Endothelial cell of umbilical vein (primary cell): ENCODE measurements around the gene NFYC. TPM values are rescaled to one million over a fixed set of nuclear protein-coding genes. Genes with fewer than 3 reads are reported as not detected.

ENCODE experiments used
- BruUV-seq: library from RNA; stranded (reverse); fragments of 400-500 nt; replicated peaks from 2 replicates; lab custom pipeline; 2021; lab: Mats Ljungman, UMichigan
- CTCF ChIA-PET: fragments of 300-600, 350-600 bp; sonication (Branson Sonifier 250); formaldehyde crosslinking; loops from one replicate; lab custom pipeline; 2021; ENCODE audit warnings: antibody characterized with exemption, inconsistent platforms; lab: Charles Lee
- POLR2A ChIA-PET: fragments of 300-600, 350-600 bp; sonication (Branson Sonifier 250); formaldehyde crosslinking; loops from one replicate; lab custom pipeline; 2021; ENCODE audit warnings: antibody characterized with exemption, inconsistent platforms; lab: Charles Lee
- DNase-seq: peaks from one replicate; pipeline ENCODE4 v3.0.0-alpha.2; 2011; ENCODE audit warnings: low read depth, low spot score
- FAIRE-seq: peaks from 2 replicates; lab custom pipeline; 2011; peaks lifted over from hg19 to GRCh38; lab: Jason Lieb, UNC
- H2AFZ ChIP-seq: 2 replicates; pipeline ENCODE4 v1.6.0; 2012; ENCODE audit warnings: low read depth, low read length, control low read depth, inconsistent platforms
- H3K27ac ChIP-seq: 2 replicates; pipeline ENCODE4 v1.5.1; 2011; ENCODE audit warnings: low read depth, mild to moderate bottlenecking, control low read depth, low read length, moderate library complexity; ENCODE audit not compliant: insufficient read depth
- H3K27me3 ChIP-seq, 2 experiments: 2 replicates each; pipeline versions ENCODE4 v1.6.0 to v1.6.1; 2011; ENCODE audit warnings: low read length in 2 of 2, mixed read lengths in 1 of 2; ENCODE audit not compliant: control insufficient read depth in 2 of 2, insufficient read depth in 2 of 2
- H3K36me3 ChIP-seq, 2 experiments: 2 replicates in 1 of 2; 3 replicates in 1 of 2; pipeline ENCODE4 v1.5.1; 2011; ENCODE audit warnings: low read length in 2 of 2, mild to moderate bottlenecking in 1 of 2, moderate library complexity in 1 of 2; ENCODE audit not compliant: control insufficient read depth in 2 of 2, insufficient read depth in 2 of 2; ENCODE audit errors: extremely low read depth in 1 of 2
- H3K4me1 ChIP-seq: 3 replicates; pipeline ENCODE4 v1.5.1; 2011; ENCODE audit warnings: mild to moderate bottlenecking, low read length; ENCODE audit not compliant: control insufficient read depth, insufficient read depth; ENCODE audit errors: extremely low read depth
- H3K4me2 ChIP-seq: 2 replicates; pipeline ENCODE4 v1.6.1; 2011; ENCODE audit warnings: low read length, control low read depth, mixed read lengths; ENCODE audit not compliant: insufficient read depth
- H3K4me3 ChIP-seq, 3 experiments: fragments of 200-600 bp in 1 of 3; sonication (generic), shearing (Covaris generic) in 1 of 3; replicated peaks in 1 of 3; 2 replicates each; pipeline ENCODE4 v1.5.1; 2011 to 2016; ENCODE audit warnings: control low read depth in 3 of 3, low read length in 3 of 3, mild to moderate bottlenecking in 2 of 3, inconsistent platforms in 1 of 3, low read depth in 1 of 3, moderate library complexity in 1 of 3; ENCODE audit not compliant: insufficient read depth in 1 of 3
- H3K79me2 ChIP-seq: 2 replicates; pipeline ENCODE4 v1.6.0; 2012; ENCODE audit warnings: low read length, inconsistent platforms; ENCODE audit not compliant: control insufficient read depth, insufficient read depth
- H3K9ac ChIP-seq: replicated peaks from 2 replicates; pipeline ENCODE3; 2011; ENCODE audit warnings: low read length, control low read depth; ENCODE audit not compliant: insufficient read depth; ENCODE audit errors: extremely low read depth
- H3K9me1 ChIP-seq: replicated peaks from 3 replicates; pipeline ENCODE4 v1.6.0; 2011; ENCODE audit warnings: mild to moderate bottlenecking, low read length; ENCODE audit not compliant: control insufficient read depth, insufficient read depth; ENCODE audit errors: extremely low read depth
- H3K9me3 ChIP-seq: replicated peaks from 2 replicates; pipeline ENCODE4 v1.5.1; 2012; ENCODE audit warnings: low read length, inconsistent platforms; ENCODE audit not compliant: control insufficient read depth, insufficient read depth
- H4K20me1 ChIP-seq: replicated peaks from 2 replicates; pipeline ENCODE3; 2011; ENCODE audit warnings: mild to moderate bottlenecking, low read length; ENCODE audit not compliant: control insufficient read depth, insufficient read depth; ENCODE audit errors: extremely low read depth
- CTCF ChIP-seq, 2 donors: IDR thresholded peaks; 1 replicate in 1 of 2; 2 replicates in 1 of 2; pipeline ENCODE4 v1.5.1; 2011; ENCODE audit warnings: low read length in 2 of 2, mild to moderate bottlenecking in 2 of 2, moderate library complexity in 2 of 2, control low read depth in 1 of 2, inconsistent platforms in 1 of 2, low read depth in 1 of 2; ENCODE audit not compliant: insufficient read depth in 1 of 2; ENCODE audit errors: extremely low read depth in 1 of 2
- EZH2 ChIP-seq: IDR thresholded peaks from 2 replicates; pipeline ENCODE4 v1.6.1; 2012; ENCODE audit warnings: borderline replicate concordance, low read depth, mild to moderate bottlenecking, moderate library complexity, low read length, inconsistent platforms; ENCODE audit not compliant: severe bottlenecking
- FOS ChIP-seq: IDR thresholded peaks from 2 replicates; pipeline ENCODE4 v1.6.1; 2011; ENCODE audit warnings: mild to moderate bottlenecking, low read length, moderate library complexity, borderline replicate concordance; ENCODE audit not compliant: insufficient read depth
- GATA2 ChIP-seq: IDR thresholded peaks from 2 replicates; pipeline ENCODE4 v1.7.0; 2011; ENCODE audit warnings: low read depth, mild to moderate bottlenecking, moderate library complexity, mixed read lengths, low read length; ENCODE audit not compliant: insufficient read length, insufficient read depth
- JUN ChIP-seq: IDR thresholded peaks from 2 replicates; pipeline ENCODE4 v1.6.1; 2011; ENCODE audit warnings: borderline replicate concordance, low read depth; ENCODE audit not compliant: insufficient read length, insufficient read depth
- MAX ChIP-seq: IDR thresholded peaks from 2 replicates; pipeline ENCODE4 v1.6.1; 2011; ENCODE audit not compliant: insufficient read depth, insufficient read length
- MYC ChIP-seq: IDR thresholded peaks from one replicate; pipeline ENCODE4 v1.6.1; 2011; ENCODE audit warnings: mild to moderate bottlenecking, low read depth, low read length
- POLR2A ChIP-seq: IDR thresholded peaks from 2 replicates; pipeline ENCODE4 v1.6.1; 2012; ENCODE audit warnings: low read depth, mild to moderate bottlenecking, control low read depth, low read length
- POLR2AphosphoS5 ChIP-seq: IDR thresholded peaks from 2 replicates; pipeline ENCODE4 v1.6.1; 2012; ENCODE audit warnings: low read depth, mild to moderate bottlenecking, control low read depth, low read length, moderate library complexity; ENCODE audit not compliant: insufficient read depth
- dilution Hi-C: fragments of 300-500 bp; cut with MboI; formaldehyde crosslinking; loops from one replicate; pipeline ENCODE4 v1.15.0; 2019; ENCODE audit warnings: low sequenced_read_pairs; ENCODE audit not compliant: extremely low pct_ligation_motif_present
- intact Hi-C: fragments of 100-400 bp; cut with micrococcal nuclease; formaldehyde crosslinking; loops from one replicate; pipeline ENCODE4 v1.10.0; 2022
- polyA plus RNA-seq, 4 experiments: library from polyadenylated mRNA; depleted of rRNA in 3 of 4; stranded (reverse) in 3 of 4; unstranded in 1 of 4; fragments of >200 nt; gene quantifications; 2 replicates each; pipeline versions ENCODE4 v1.2.1 to v1.2.3, GENCODE V29; 2011 to 2012; ENCODE audit warnings: missing spikeins in 1 of 4
- total RNA-seq: library from RNA; stranded (reverse); gene quantifications from 2 replicates; pipeline ENCODE4 v1.2.3, GENCODE V29; 2021

NFYC gene
- total and polyA plus RNA-seq, 2 donors (not counting 3 experiments of a cell fraction or from before 2014, with no cell fraction given): 51.1 to 81.7 TPM

GRCh38 chr1:40799351-40799867 is 107.9 kb downstream of the NFYC start:
- H4K20me1 ChIP-seq: no peaks in the 10 kb centered on the region
- intact Hi-C loops (no loop called here), dilution Hi-C loops (no loop called here)
- no peaks in the 10 kb centered on the region for H3K36me3 ChIP-seq
- no peak overlapping the region for H3K4me3 ChIP-seq
- H3K9me3 ChIP-seq: no peaks in the 10 kb centered on the region
- no TSS peak for BruUV-seq
- no peak overlapping the region for H2AFZ ChIP-seq
- no peaks in the 10 kb centered on the region for H3K9me1 ChIP-seq
- no peak overlapping the region for H3K27ac ChIP-seq
- FAIRE-seq (no peak), DNase-seq (peak; percentile 16)
- ChIA-PET POLR2A (no interaction called here), CTCF (interaction anchor here (3.2 kb wide), 1 partner anchor 26 kb away, joined by 21 read pairs; no protein-coding TSS in a partner anchor)
- no peaks in the 10 kb centered on the region for H3K79me2 ChIP-seq
- H3K27me3 ChIP-seq: no peaks in the 10 kb centered on the region
- no peak overlapping the region for H3K9ac ChIP-seq
- TF ChIP-seq MYC: no peak
- no peak for TF ChIP-seq POLR2A
- no peak for TF ChIP-seq JUN
- TF ChIP-seq POLR2AphosphoS5: no peak
- TF ChIP-seq EZH2: no peak
- TF ChIP-seq MAX: no peak
- no peak for TF ChIP-seq FOS
- no peak for TF ChIP-seq GATA2
- no peak for TF ChIP-seq CTCF (IDR thresholded peaks at IDR 0.05; ENCODE audit: extremely low read depth in 1 of 2, insufficient read depth in 1 of 2, low read depth in 1 of 2, low read length in 2 of 2)
- peaks cover 14% of the 10 kb centered on the region for H3K4me1 ChIP-seq
- no peak overlapping the region for H3K4me2 ChIP-seq
